HepG2 (cell line): ENCODE results near the gene HCK. TPM values are rescaled to one million over a fixed set of nuclear protein-coding genes. Genes with fewer than 3 reads are reported as not detected.
A peak's percentile ranks its signal among the peaks of the same experiment; 100 is the strongest.

Experiments used
- CERS6 ChIP-seq: sonication (generic); formaldehyde crosslinking; IDR thresholded peaks from 2 replicates; pipeline ENCODE4 v1.5.0; 2020; ENCODE audit warnings: missing genetic modification reagents
- DR1 ChIP-seq: sonication (generic); formaldehyde crosslinking; IDR thresholded peaks from 2 replicates; pipeline ENCODE4 v1.8.0; 2021; ENCODE audit warnings: mild to moderate bottlenecking, missing genetic modification reagents, inconsistent platforms
- FOXP1 ChIP-seq, 2 experiments: fragments of 450-650 bp in 1 of 2; IDR thresholded peaks; 2 replicates each; pipeline ENCODE4 v1.6.1; 2017 to 2018; ENCODE audit warnings: antibody characterized with exemption in 1 of 2
- HOMEZ ChIP-seq: IDR thresholded peaks from 2 replicates; pipeline ENCODE4 v1.6.1; 2016; ENCODE audit warnings: low read depth
- IKZF4 ChIP-seq: sonication (generic); formaldehyde crosslinking; IDR thresholded peaks from 2 replicates; pipeline ENCODE4 v1.5.1; 2020; ENCODE audit warnings: borderline replicate concordance, mild to moderate bottlenecking, low read depth, missing genetic modification reagents; ENCODE audit errors: not compliant biosample characterization
- RNF219 ChIP-seq: sonication (generic); formaldehyde crosslinking; IDR thresholded peaks from 2 replicates; pipeline ENCODE4 v1.5.0; 2020; ENCODE audit warnings: mild to moderate bottlenecking, missing genetic modification reagents
- SMAD1 ChIP-seq: sonication (generic); formaldehyde crosslinking; IDR thresholded peaks from 2 replicates; pipeline ENCODE4 v1.4.0; 2020; ENCODE audit warnings: missing genetic modification reagents, low read depth, mild to moderate bottlenecking, borderline replicate concordance
- SP5 ChIP-seq: IDR thresholded peaks from 2 replicates; pipeline ENCODE4 v1.6.1; 2016; ENCODE audit warnings: low read depth, borderline replicate concordance
- SRF ChIP-seq: IDR thresholded peaks from 2 replicates; pipeline ENCODE4 v1.6.1; 2011; ENCODE audit warnings: mild to moderate bottlenecking, low read depth, low read length, moderate library complexity
- SRY ChIP-seq: sonication (generic); formaldehyde crosslinking; IDR thresholded peaks from 2 replicates; pipeline ENCODE4 v1.8.0; 2022; ENCODE audit warnings: mild to moderate bottlenecking, missing genetic modification reagents
- ZFP36L1 ChIP-seq: sonication (generic); formaldehyde crosslinking; IDR thresholded peaks from 2 replicates; pipeline ENCODE4 v1.8.0; 2022; ENCODE audit warnings: mild to moderate bottlenecking, missing genetic modification reagents, moderate library complexity
- ZFP37 ChIP-seq: sonication (generic); formaldehyde crosslinking; IDR thresholded peaks from 2 replicates; pipeline ENCODE4 v1.4.0; 2020; ENCODE audit warnings: missing genetic modification reagents, borderline replicate concordance
- ZMAT3 ChIP-seq: sonication (generic); formaldehyde crosslinking; conservative IDR thresholded peaks from 2 replicates; pipeline ENCODE4 v1.7.0; 2021; ENCODE audit warnings: missing genetic modification reagents
- ZNF142 ChIP-seq: sonication (generic); formaldehyde crosslinking; IDR thresholded peaks from 2 replicates; pipeline ENCODE4 v1.4.0; 2020; ENCODE audit warnings: missing genetic modification reagents
- ZNF253 ChIP-seq: sonication (generic); formaldehyde crosslinking; IDR thresholded peaks from 2 replicates; pipeline ENCODE4 v1.8.0; 2022; ENCODE audit warnings: mild to moderate bottlenecking, missing genetic modification reagents, borderline replicate concordance
- ZNF678 ChIP-seq: sonication (generic); formaldehyde crosslinking; IDR thresholded peaks from 2 replicates; pipeline ENCODE4 v1.4.0; 2020; ENCODE audit warnings: mild to moderate bottlenecking, missing genetic modification reagents
- ZNF709 ChIP-seq: sonication (generic); formaldehyde crosslinking; IDR thresholded peaks from 2 replicates; pipeline ENCODE4 v1.5.0; 2020; ENCODE audit warnings: mild to moderate bottlenecking, missing genetic modification reagents
- ZNF776 ChIP-seq: sonication (generic); formaldehyde crosslinking; IDR thresholded peaks from 2 replicates; pipeline ENCODE4 v1.4.0; 2020; ENCODE audit warnings: mild to moderate bottlenecking, missing genetic modification reagents
- polyA plus RNA-seq, 8 experiments: library from polyadenylated mRNA; depleted of rRNA in 3 of 8; stranded (reverse) in 7 of 8; unstranded in 1 of 8; fragments of >200 nt; fragmentation: Illumina TruSeq in 4 of 8; extraction: Trizol in 4 of 8; gene quantifications; 2 replicates each; pipeline versions ENCODE4 v1.2.1 to v1.2.3, GENCODE V29; 2011 to 2016; ENCODE audit warnings: low read depth in 4 of 8, missing spikeins in 1 of 8, mixed read lengths in 1 of 8; ENCODE audit not compliant: insufficient read depth in 1 of 8
- total RNA-seq, 5 experiments: library from RNA; depleted of rRNA; stranded (reverse); fragments of >200 nt; fragmentation: Illumina TruSeq; extraction: Trizol; gene quantifications; 2 replicates each; pipeline ENCODE4 v1.2.3, GENCODE V29; 2016; ENCODE audit warnings: low read depth in 1 of 5

Gene HCK
- total and polyA plus RNA-seq, 2 of the 13 experiments (the other 11 are each of a cell fraction or from before 2014, with no cell fraction given): 0.04 TPM; not detected in 1

- TF ChIP-seq ZNF142 (CRISPR knock-in tag) (peak; percentile 51; the same call in 1 of the 2 replicates), CERS6 (no peak), ZFP37 (CRISPR knock-in tag) (0 out of 2 replicates have a peak, but pooled peaks have one; percentile 52), ZFP36L1 (CRISPR knock-in tag) (no peak), HOMEZ (CRISPR knock-in tag) (no peak), ZNF253 (CRISPR knock-in tag) (no peak), SP5 (CRISPR knock-in tag) (0 out of 2 replicates have a peak, but pooled peaks have one; percentile 8), SMAD1 (no peak), SRF (no peak), ZNF678 (no peak), RNF219 (CRISPR knock-in tag) (no peak), FOXP1 (IDR thresholded peaks at IDR 0.05) (no peak), FOXP1 (CRISPR knock-in tag; IDR thresholded peaks at IDR 0.05) (no peak), DR1 (CRISPR knock-in tag) (no peak), ZMAT3 (CRISPR knock-in tag) (0 out of 2 replicates have a peak, but pooled peaks have one; percentile 41), ZNF709 (no peak), SRY (CRISPR knock-in tag) (peak; percentile 77; the same call in 1 of the 2 replicates), ZNF776 (CRISPR knock-in tag) (peak; percentile 33; the same call in 1 of the 2 replicates), IKZF4 (CRISPR knock-in tag) (no peak)
These were observed 33.5 kb upstream of the HCK start (continued) for GRCh38 chr20:32018269-32019155.
